SW 1271 (cell line): Measurements from ENCODE around the gene GMDS.
"Not testable (repeated sequence)": the region's sequence is repeated elsewhere in the genome, so short reads cannot be mapped to it uniquely, and the experiment has no call there.

Experiments used
- DNase-seq, 2 experiments: peaks; one replicate each; lab custom pipeline; 2025; lab: John Stamatoyannopoulos, UW

The GMDS gene

GRCh38 chr6:1770968-1771723 is 474.3 kb downstream of the GMDS start:
- no peak for DNase-seq

GRCh38 chr6:1770435-1770843 is 475.0 kb downstream of the GMDS start:
- DNase-seq = no peak

GRCh38 chr6:1767481-1768246 is 477.7 kb downstream of the GMDS start:
- no peak for DNase-seq

- DNase-seq = no peak
Measured at GRCh38 chr6:1766654-1767053, 478.8 kb downstream of the GMDS start.

- no peak for DNase-seq
Measured at GRCh38 chr6:1765160-1765903, 480.1 kb downstream of the GMDS start.

- DNase-seq = no peak
Measured at GRCh38 chr6:1764397-1764987, 480.9 kb downstream of the GMDS start.

- no peak for DNase-seq
Measured at GRCh38 chr6:1763404-1763803, 482.0 kb downstream of the GMDS start.

GRCh38 chr6:1762203-1762602 is 483.2 kb downstream of the GMDS start:
- no peak for DNase-seq

GRCh38 chr6:1761477-1761877 is 483.9 kb downstream of the GMDS start:
- DNase-seq = no peak

GRCh38 chr6:1760876-1761275 is 484.5 kb downstream of the GMDS start:
- no peak for DNase-seq

- DNase-seq = no peak
Measured at GRCh38 chr6:1759870-1760269, 485.5 kb downstream of the GMDS start.

GRCh38 chr6:1758076-1758679 is 487.2 kb downstream of the GMDS start:
- no peak for DNase-seq

- no peak for DNase-seq
Measured at GRCh38 chr6:1757131-1757530, 488.3 kb downstream of the GMDS start.

GRCh38 chr6:1756472-1757129 is 488.8 kb downstream of the GMDS start:
- no peak for DNase-seq

GRCh38 chr6:1751063-1751462 is 494.3 kb downstream of the GMDS start:
- not testable (repeated sequence) for DNase-seq

- no peak for DNase-seq
Measured at GRCh38 chr6:1749041-1749440, 496.4 kb downstream of the GMDS start.

- DNase-seq = no peak
Measured at GRCh38 chr6:1747531-1747930, 497.9 kb downstream of the GMDS start.

GRCh38 chr6:1747003-1747402 is 498.4 kb downstream of the GMDS start:
- DNase-seq = no peak

GRCh38 chr6:1745814-1746213 is 499.6 kb downstream of the GMDS start:
- no peak for DNase-seq

GRCh38 chr6:1744543-1744942 is 500.9 kb downstream of the GMDS start:
- no peak for DNase-seq

- DNase-seq = no peak
Measured at GRCh38 chr6:1739680-1740079, 505.7 kb downstream of the GMDS start.
